Panc1 (cell line): ENCODE measurements around the gene PSMB9. TPM values are rescaled to one million over a fixed set of nuclear protein-coding genes. Genes with fewer than 3 reads are reported as not detected.
"Not testable (repeated sequence)": the region's sequence is repeated elsewhere in the genome, so short reads cannot be mapped to it uniquely, and the experiment has no call there.

Experiments
- ATAC-seq: fragments of 200-7000 bp; cut with Tn5 transposase; 2 replicates; pipeline ENCODE4 v1.9.1; 2020; ENCODE audit warnings: mild to moderate bottlenecking, moderate library complexity
- BruUV-seq: library from RNA; stranded (reverse); fragments of 400-500 nt; replicated peaks from 2 replicates; lab custom pipeline; 2021; lab: Mats Ljungman, UMichigan
- CTCF ChIA-PET: fragments of 300-600 bp; sonication (Branson Sonifier 250); formaldehyde crosslinking; loops from one replicate; lab custom pipeline; 2022; ENCODE audit warnings: antibody characterized with exemption; lab: Charles Lee
- POLR2A ChIA-PET: fragments of 300-600 bp; sonication (Branson Sonifier 250); formaldehyde crosslinking; loops from one replicate; lab custom pipeline; 2022; ENCODE audit warnings: antibody characterized with exemption; lab: Charles Lee
- DNase-seq: peaks from one replicate; pipeline ENCODE4 v3.0.0-alpha.2; 2010; ENCODE audit warnings: low read depth, low spot score
- H3K27ac ChIP-seq: 2 replicates; pipeline ENCODE4 v1.5.1; 2011; ENCODE audit warnings: mild to moderate bottlenecking, low read length, inconsistent platforms
- H3K27me3 ChIP-seq: fragments of 200-500 bp; sonication (Bioruptor generic); 2 replicates; pipeline ENCODE4 v1.6.0; 2014; ENCODE audit warnings: low read length, inconsistent platforms; ENCODE audit not compliant: control insufficient read depth, insufficient read depth
- H3K36me3 ChIP-seq: fragments of 200-500 bp; sonication (Bioruptor generic); 2 replicates; pipeline ENCODE4 v1.5.1; 2014; ENCODE audit warnings: inconsistent platforms, mild to moderate bottlenecking, low read length, moderate library complexity; ENCODE audit not compliant: control insufficient read depth, insufficient read depth
- H3K4me1 ChIP-seq: 2 replicates; pipeline ENCODE4 v1.5.1; 2011; ENCODE audit warnings: inconsistent platforms, mild to moderate bottlenecking, low read length, moderate library complexity; ENCODE audit not compliant: control insufficient read depth, insufficient read depth
- H3K4me3 ChIP-seq, 2 experiments: 2 replicates each; pipeline ENCODE4 v1.5.1; 2011 to 2012; ENCODE audit warnings: low read depth in 2 of 2, low read length in 2 of 2, mild to moderate bottlenecking in 2 of 2, inconsistent platforms in 1 of 2, moderate library complexity in 1 of 2
- H3K9me3 ChIP-seq: fragments of 200-500 bp; sonication (Bioruptor generic); 2 replicates; pipeline ENCODE4 v1.5.1; 2014; ENCODE audit warnings: low read depth, mild to moderate bottlenecking, inconsistent platforms, low read length, moderate library complexity; ENCODE audit not compliant: control insufficient read depth, insufficient read depth
- POLR2AphosphoS5 ChIP-seq: IDR thresholded peaks from 2 replicates; pipeline ENCODE4 v1.6.1; 2012; ENCODE audit warnings: mild to moderate bottlenecking, low read depth, low read length, moderate library complexity
- SIN3A ChIP-seq: IDR thresholded peaks from 2 replicates; pipeline ENCODE4 v1.6.1; 2012; ENCODE audit warnings: low read depth, mild to moderate bottlenecking, low read length, moderate library complexity, borderline replicate concordance; ENCODE audit not compliant: insufficient read depth
- TCF7L2 ChIP-seq: IDR thresholded peaks from 2 replicates; pipeline ENCODE4 v1.6.1; 2011; ENCODE audit warnings: mild to moderate bottlenecking, low read depth, low read length, inconsistent platforms
- in situ Hi-C: cut with HindIII; loops from 2 replicates; pipeline ENCODE4 v1.10.0; 2016; ENCODE audit warnings: low sequenced_read_pairs, low pct_unique_long_range_greater_than_20kb
- intact Hi-C: fragments of 100-400 bp; cut with micrococcal nuclease; formaldehyde crosslinking; loops from one replicate; pipeline ENCODE4 v1.10.0; 2022; ENCODE audit not compliant: unreplicated experiment
- total RNA-seq: library from RNA; stranded (reverse); gene quantifications from one replicate; pipeline ENCODE4 v1.2.1, GENCODE V29; 2021; ENCODE audit not compliant: unreplicated experiment
- TF ChIP-seq, protein P1 (sequence below), 2 experiments: IDR thresholded peaks; 2 replicates each; pipeline ENCODE4 v1.6.1; 2011 to 2012; ENCODE audit warnings: low read depth in 2 of 2, control low read depth in 1 of 2, low read length in 1 of 2, mild to moderate bottlenecking in 1 of 2, moderate library complexity in 1 of 2; ENCODE audit not compliant: insufficient read depth in 1 of 2
- TF ChIP-seq, protein P2 (sequence below): fragments of 450-650 bp; IDR thresholded peaks from 2 replicates; pipeline ENCODE4 v1.5.1; 2017; ENCODE audit warnings: mild to moderate bottlenecking

PSMB9 gene
- total RNA-seq, 1 experiment from 2014 or later, result 41.5 TPM

DNA sequence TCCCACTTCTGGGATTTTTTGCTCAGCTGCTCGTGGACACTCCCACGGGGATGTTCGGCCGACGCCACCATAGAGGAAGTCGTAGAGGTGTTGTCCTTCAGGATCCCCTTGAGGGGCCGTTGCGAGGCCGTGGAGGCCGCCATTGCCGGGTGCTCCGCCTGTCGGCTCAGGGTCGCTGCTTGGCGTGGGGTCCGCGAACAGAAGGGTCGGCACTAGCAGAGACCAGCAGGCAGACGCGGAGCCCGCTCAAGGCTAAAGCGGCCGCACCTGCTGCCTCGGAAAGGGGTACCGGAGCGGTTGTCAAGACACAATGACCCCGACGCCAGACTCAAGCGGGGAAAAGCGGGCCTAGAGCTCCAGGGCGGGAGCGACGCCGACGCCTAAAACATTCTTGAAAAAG, 25.7 kb downstream of the PSMB9 start:
- Histone ChIP-seq H3K27me3 (peaks cover 5% of the 10 kb centered on the region), H3K4me1 (no peaks in the 10 kb centered on the region), H3K36me3 (no peaks in the 10 kb centered on the region), H3K27ac (no peak overlapping the region), H3K4me3 (no peak overlapping the region), H3K9me3 (no peaks in the 10 kb centered on the region)
- in situ Hi-C loops, result no loop called here
- ATAC-seq (no peak), DNase-seq (no peak)
- POLR2A ChIA-PET, result no interaction called here
- TF ChIP-seq TCF7L2, result no peak
- TF ChIP-seq POLR2AphosphoS5, result no peak
- TF ChIP-seq, protein P1, sequence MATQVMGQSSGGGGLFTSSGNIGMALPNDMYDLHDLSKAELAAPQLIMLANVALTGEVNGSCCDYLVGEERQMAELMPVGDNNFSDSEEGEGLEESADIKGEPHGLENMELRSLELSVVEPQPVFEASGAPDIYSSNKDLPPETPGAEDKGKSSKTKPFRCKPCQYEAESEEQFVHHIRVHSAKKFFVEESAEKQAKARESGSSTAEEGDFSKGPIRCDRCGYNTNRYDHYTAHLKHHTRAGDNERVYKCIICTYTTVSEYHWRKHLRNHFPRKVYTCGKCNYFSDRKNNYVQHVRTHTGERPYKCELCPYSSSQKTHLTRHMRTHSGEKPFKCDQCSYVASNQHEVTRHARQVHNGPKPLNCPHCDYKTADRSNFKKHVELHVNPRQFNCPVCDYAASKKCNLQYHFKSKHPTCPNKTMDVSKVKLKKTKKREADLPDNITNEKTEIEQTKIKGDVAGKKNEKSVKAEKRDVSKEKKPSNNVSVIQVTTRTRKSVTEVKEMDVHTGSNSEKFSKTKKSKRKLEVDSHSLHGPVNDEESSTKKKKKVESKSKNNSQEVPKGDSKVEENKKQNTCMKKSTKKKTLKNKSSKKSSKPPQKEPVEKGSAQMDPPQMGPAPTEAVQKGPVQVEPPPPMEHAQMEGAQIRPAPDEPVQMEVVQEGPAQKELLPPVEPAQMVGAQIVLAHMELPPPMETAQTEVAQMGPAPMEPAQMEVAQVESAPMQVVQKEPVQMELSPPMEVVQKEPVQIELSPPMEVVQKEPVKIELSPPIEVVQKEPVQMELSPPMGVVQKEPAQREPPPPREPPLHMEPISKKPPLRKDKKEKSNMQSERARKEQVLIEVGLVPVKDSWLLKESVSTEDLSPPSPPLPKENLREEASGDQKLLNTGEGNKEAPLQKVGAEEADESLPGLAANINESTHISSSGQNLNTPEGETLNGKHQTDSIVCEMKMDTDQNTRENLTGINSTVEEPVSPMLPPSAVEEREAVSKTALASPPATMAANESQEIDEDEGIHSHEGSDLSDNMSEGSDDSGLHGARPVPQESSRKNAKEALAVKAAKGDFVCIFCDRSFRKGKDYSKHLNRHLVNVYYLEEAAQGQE (IDR thresholded peaks at IDR 0.05; ENCODE audit: insufficient read depth in 1 of 2, low read depth in 2 of 2, low read length in 1 of 2), result no peak
- no peak for TF ChIP-seq SIN3A
- TF ChIP-seq, protein P2, sequence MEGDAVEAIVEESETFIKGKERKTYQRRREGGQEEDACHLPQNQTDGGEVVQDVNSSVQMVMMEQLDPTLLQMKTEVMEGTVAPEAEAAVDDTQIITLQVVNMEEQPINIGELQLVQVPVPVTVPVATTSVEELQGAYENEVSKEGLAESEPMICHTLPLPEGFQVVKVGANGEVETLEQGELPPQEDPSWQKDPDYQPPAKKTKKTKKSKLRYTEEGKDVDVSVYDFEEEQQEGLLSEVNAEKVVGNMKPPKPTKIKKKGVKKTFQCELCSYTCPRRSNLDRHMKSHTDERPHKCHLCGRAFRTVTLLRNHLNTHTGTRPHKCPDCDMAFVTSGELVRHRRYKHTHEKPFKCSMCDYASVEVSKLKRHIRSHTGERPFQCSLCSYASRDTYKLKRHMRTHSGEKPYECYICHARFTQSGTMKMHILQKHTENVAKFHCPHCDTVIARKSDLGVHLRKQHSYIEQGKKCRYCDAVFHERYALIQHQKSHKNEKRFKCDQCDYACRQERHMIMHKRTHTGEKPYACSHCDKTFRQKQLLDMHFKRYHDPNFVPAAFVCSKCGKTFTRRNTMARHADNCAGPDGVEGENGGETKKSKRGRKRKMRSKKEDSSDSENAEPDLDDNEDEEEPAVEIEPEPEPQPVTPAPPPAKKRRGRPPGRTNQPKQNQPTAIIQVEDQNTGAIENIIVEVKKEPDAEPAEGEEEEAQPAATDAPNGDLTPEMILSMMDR, result no peak
- CTCF ChIA-PET, result interaction anchor here (0.7 kb wide), 1 partner anchor 240 kb away, joined by 5 read pairs; no protein-coding TSS in a partner anchor
- BruUV-seq, result no TSS peak
- intact Hi-C loops, result no loop called here

DNA sequence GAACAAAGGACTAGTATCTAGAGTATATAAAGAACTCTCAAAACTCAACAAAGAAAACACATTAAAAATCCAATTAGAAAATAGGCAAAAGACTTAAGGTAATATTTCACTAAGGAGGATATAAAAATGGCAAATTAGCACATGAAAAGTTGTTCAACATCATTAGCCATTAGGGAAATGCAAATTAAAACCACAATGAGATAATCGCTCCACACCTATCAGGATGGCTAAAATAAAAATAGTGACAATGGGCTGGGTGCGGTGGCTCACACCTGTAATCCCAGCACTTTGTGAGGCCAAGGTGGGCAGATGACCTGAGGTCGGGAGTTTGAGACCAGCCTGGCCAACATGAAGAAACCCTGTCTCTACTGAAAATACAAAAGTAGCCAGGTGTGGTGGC, 27.0 kb downstream of the PSMB9 start:
- H3K4me3 ChIP-seq, BruUV-seq, H3K4me1 ChIP-seq, in situ Hi-C loops, POLR2A ChIA-PET, ATAC-seq, H3K27me3 ChIP-seq, H3K36me3 ChIP-seq, H3K9me3 ChIP-seq, H3K27ac ChIP-seq, intact Hi-C loops, DNase-seq: not testable (repeated sequence)
- CTCF ChIA-PET, result interaction anchor here (0.7 kb wide), 1 partner anchor 104 kb away, joined by 4 read pairs; no protein-coding TSS in a partner anchor

DNA sequence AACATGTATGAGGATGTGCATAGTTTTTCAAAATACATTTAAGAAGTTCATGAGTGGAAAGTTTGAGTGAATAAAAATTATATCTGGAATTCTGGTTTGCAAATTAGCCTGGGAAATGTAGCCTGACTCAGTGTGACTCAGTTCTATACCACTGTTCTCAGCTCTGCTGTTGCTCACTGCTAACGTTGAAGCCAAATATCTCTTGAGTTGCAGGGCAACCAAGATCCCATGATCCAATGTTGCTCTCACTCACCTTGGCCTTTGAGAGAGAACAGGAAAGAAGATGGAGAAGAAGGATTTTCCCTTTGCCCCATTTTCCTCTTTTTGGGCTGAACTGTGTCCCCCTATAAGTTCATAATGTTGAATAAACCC, 28.9 kb downstream of the PSMB9 start:
- intact Hi-C loops, result no loop called here
- no TSS peak for BruUV-seq
- H3K4me3 ChIP-seq, result no peak overlapping the region
- ChIA-PET CTCF (interaction anchor here (0.6 kb wide), 1 partner anchor 11 kb away, joined by 3 read pairs; no protein-coding TSS in a partner anchor), POLR2A (no interaction called here)
- ATAC-seq (no peak), DNase-seq (no peak)
- H3K4me1 ChIP-seq, result no peaks in the 10 kb centered on the region
- H3K9me3 ChIP-seq, result no peaks in the 10 kb centered on the region
- no peak for TF ChIP-seq POLR2AphosphoS5
- TF ChIP-seq, protein P2, result no peak
- TF ChIP-seq SIN3A, result no peak
- TF ChIP-seq, protein P1 (IDR thresholded peaks at IDR 0.05; ENCODE audit: insufficient read depth in 1 of 2, low read depth in 2 of 2, low read length in 1 of 2), result no peak
- no peak for TF ChIP-seq TCF7L2
- in situ Hi-C loops, result no loop called here
- no peaks in the 10 kb centered on the region for H3K36me3 ChIP-seq
- H3K27me3 ChIP-seq, result no peaks in the 10 kb centered on the region
- no peak overlapping the region for H3K27ac ChIP-seq
